GM11168 (cell line): ENCODE data around the gene RAB21.

Source experiments
- in situ Hi-C: fragments of 300-500 bp; cut with MboI; formaldehyde crosslinking; loops from one replicate; pipeline ENCODE4 v1.12.0; 2022; ENCODE audit warnings: low sequenced_read_pairs; ENCODE audit not compliant: unreplicated experiment

RAB21 gene

GRCh38 chr12:71754461-71755145, at the start of gene RAB21:
TSS of gene RAB21 (plus strand) at chr12:71754863. CDS start at chr12:71755130, 267 bp downstream.
- in situ Hi-C loops, result no loop called here

- in situ Hi-C loops, result no loop called here
Measured at GRCh38 chr12:71704920-71705319, 49.7 kb upstream of the RAB21 start.

GRCh38 chr12:71708658-71709057, 46.0 kb upstream of the RAB21 start:
- in situ Hi-C loops, result no loop called here

GRCh38 chr12:71710276-71711125, 44.2 kb upstream of the RAB21 start:
- in situ Hi-C loops, result no loop called here

- in situ Hi-C loops, result no loop called here
Measured at GRCh38 chr12:71718611-71719010, 36.1 kb upstream of the RAB21 start.

GRCh38 chr12:71719647-71720370, 34.9 kb upstream of the RAB21 start:
- in situ Hi-C loops, result no loop called here

- in situ Hi-C loops, result no loop called here
Measured at GRCh38 chr12:71721783-71722505, 32.7 kb upstream of the RAB21 start.

GRCh38 chr12:71725011-71725410, 29.7 kb upstream of the RAB21 start:
- in situ Hi-C loops, result loop anchor here (25.0 kb wide), 1 partner anchor 313 kb away; no protein-coding TSS in a partner anchor

GRCh38 chr12:71726548-71726947, 28.1 kb upstream of the RAB21 start:
- in situ Hi-C loops, result loop anchor here (25.0 kb wide), 1 partner anchor 314 kb away; no protein-coding TSS in a partner anchor

- in situ Hi-C loops, result loop anchor here (25.0 kb wide), 1 partner anchor 316 kb away; no protein-coding TSS in a partner anchor
Measured at GRCh38 chr12:71727958-71728357, 26.7 kb upstream of the RAB21 start.

GRCh38 chr12:71730936-71731335, 23.7 kb upstream of the RAB21 start:
- in situ Hi-C loops, result loop anchor here (25.0 kb wide), 1 partner anchor 319 kb away; no protein-coding TSS in a partner anchor

GRCh38 chr12:71731439-71732356, 23.0 kb upstream of the RAB21 start:
- in situ Hi-C loops, result loop anchor here (25.0 kb wide), 1 partner anchor 319 kb away; no protein-coding TSS in a partner anchor

GRCh38 chr12:71732357-71732712, 22.3 kb upstream of the RAB21 start:
- in situ Hi-C loops, result loop anchor here (25.0 kb wide), 1 partner anchor 320 kb away; no protein-coding TSS in a partner anchor

GRCh38 chr12:71737197-71737596, 17.5 kb upstream of the RAB21 start:
- in situ Hi-C loops, result loop anchor here (25.0 kb wide), 1 partner anchor 325 kb away; no protein-coding TSS in a partner anchor

- in situ Hi-C loops, result loop anchor here (25.0 kb wide), 1 partner anchor 331 kb away; no protein-coding TSS in a partner anchor
Measured at GRCh38 chr12:71742998-71743397, 11.7 kb upstream of the RAB21 start.

GRCh38 chr12:71744522-71745300, 10.0 kb upstream of the RAB21 start:
- in situ Hi-C loops, result loop anchor here (25.0 kb wide), 1 partner anchor 332 kb away; no protein-coding TSS in a partner anchor

- in situ Hi-C loops, result loop anchor here (25.0 kb wide), 1 partner anchor 335 kb away; no protein-coding TSS in a partner anchor
Measured at GRCh38 chr12:71746974-71747611, 7.6 kb upstream of the RAB21 start.
